ENCODE results near the gene RELL1. TPM values are rescaled to one million over a fixed set of nuclear protein-coding genes. Genes with fewer than 3 reads are reported as not detected.

The RELL1 gene
- total and polyA plus RNA-seq, 12 donors, result 2.3 to 39.9 (median 26.7) TPM

DNA sequence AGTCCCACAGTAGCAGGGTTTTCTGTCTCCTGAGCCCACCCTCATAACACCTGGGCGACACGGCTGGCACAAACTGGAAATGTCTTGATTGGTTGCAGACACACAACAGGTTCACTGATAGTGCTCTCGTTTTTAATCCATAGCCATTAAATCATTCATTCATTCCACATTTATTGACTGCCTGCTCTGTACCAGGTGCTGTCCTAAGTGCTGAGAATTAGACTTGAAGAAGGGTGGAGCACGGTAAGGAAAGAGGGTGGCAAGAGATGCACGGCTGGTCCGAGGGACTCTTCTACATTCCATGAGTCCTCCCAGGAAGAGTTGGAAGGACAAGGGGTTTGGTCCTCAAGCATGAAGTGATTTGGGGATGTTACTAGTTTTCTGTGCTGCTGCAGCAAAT, 100.0 kb downstream of the RELL1 start:
- no peaks in the 10 kb centered on the region for H3K4me1 ChIP-seq
- TF ChIP-seq, protein P1, sequence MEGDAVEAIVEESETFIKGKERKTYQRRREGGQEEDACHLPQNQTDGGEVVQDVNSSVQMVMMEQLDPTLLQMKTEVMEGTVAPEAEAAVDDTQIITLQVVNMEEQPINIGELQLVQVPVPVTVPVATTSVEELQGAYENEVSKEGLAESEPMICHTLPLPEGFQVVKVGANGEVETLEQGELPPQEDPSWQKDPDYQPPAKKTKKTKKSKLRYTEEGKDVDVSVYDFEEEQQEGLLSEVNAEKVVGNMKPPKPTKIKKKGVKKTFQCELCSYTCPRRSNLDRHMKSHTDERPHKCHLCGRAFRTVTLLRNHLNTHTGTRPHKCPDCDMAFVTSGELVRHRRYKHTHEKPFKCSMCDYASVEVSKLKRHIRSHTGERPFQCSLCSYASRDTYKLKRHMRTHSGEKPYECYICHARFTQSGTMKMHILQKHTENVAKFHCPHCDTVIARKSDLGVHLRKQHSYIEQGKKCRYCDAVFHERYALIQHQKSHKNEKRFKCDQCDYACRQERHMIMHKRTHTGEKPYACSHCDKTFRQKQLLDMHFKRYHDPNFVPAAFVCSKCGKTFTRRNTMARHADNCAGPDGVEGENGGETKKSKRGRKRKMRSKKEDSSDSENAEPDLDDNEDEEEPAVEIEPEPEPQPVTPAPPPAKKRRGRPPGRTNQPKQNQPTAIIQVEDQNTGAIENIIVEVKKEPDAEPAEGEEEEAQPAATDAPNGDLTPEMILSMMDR (IDR thresholded peaks at IDR 0.05), result no peak
- ATAC-seq (no peak), DNase-seq (no peak)
- H3K27ac ChIP-seq, result no peak overlapping the region
- no peak overlapping the region for H3K4me3 ChIP-seq
- H3K27me3 ChIP-seq, result peaks cover 0 to 9% (median 0%) of the 10 kb centered on the region in 7 donors
- peaks cover 0 to 9% (median 0%) of the 10 kb centered on the region in 11 donors for H3K9me3 ChIP-seq
- intact Hi-C loops (cut with DNase I), result no loop called here
- WGBS, 2 donors, result 45 to 46% methylated on average over 6 of the region's 6 CpGs
- H3K36me3 ChIP-seq, result no peaks in the 10 kb centered on the region

- no peak overlapping the region for H3K27ac ChIP-seq
- intact Hi-C loops (cut with DNase I), result no loop called here
These were observed 101.6 kb downstream of the RELL1 start for GRCh38 chr4:37584493-37585060.

GRCh38 chr4:37584071-37584470, 102.1 kb downstream of the RELL1 start:
- DNase-seq (no peak), ATAC-seq (no peak)
- WGBS, 2 donors, result 88 to 91% methylated on average over 8 of the region's 8 CpGs
- Histone ChIP-seq H3K36me3 (no peaks in the 10 kb centered on the region), H3K27ac (no peak overlapping the region), H3K4me1 (no peaks in the 10 kb centered on the region), H3K4me3 (no peak overlapping the region), H3K9me3 (peaks cover 0 to 30% (median 9%) of the 10 kb centered on the region in 11 donors), H3K27me3 (peaks cover 0 to 9% (median 0%) of the 10 kb centered on the region in 7 donors)
- TF ChIP-seq, protein P1 (IDR thresholded peaks at IDR 0.05), result no peak
- intact Hi-C loops (cut with DNase I), result no loop called here

More at GRCh38 chr4:37584493-37585060, 101.6 kb downstream of the RELL1 start:
- Histone ChIP-seq H3K4me3 (no peak overlapping the region), H3K9me3 (peaks cover 0 to 25% (median 7%) of the 10 kb centered on the region in 11 donors), H3K36me3 (no peaks in the 10 kb centered on the region), H3K27me3 (peaks cover 0 to 9% (median 0%) of the 10 kb centered on the region in 7 donors), H3K4me1 (no peaks in the 10 kb centered on the region)
- ATAC-seq (no peak), DNase-seq (no peak)
- WGBS, 2 donors, result 76 to 84% methylated on average over 9 of the region's 9 CpGs
- TF ChIP-seq, protein P1 (IDR thresholded peaks at IDR 0.05), result no peak

GRCh38 chr4:37573566-37573965, 112.6 kb downstream of the RELL1 start:
- H3K4me1 ChIP-seq, result no peaks in the 10 kb centered on the region
- DNase-seq (no peak), ATAC-seq (no peak)
- peaks cover 0 to 30% (median 2%) of the 10 kb centered on the region in 11 donors for H3K9me3 ChIP-seq
- H3K27me3 ChIP-seq, result no peaks in the 10 kb centered on the region
- H3K36me3 ChIP-seq, result no peaks in the 10 kb centered on the region
- no peak overlapping the region for H3K27ac ChIP-seq
- no peak overlapping the region for H3K4me3 ChIP-seq
- TF ChIP-seq, protein P1 (IDR thresholded peaks at IDR 0.05), result no peak
- intact Hi-C loops (cut with DNase I), result no loop called here
